Non-pigmented ciliary epithelial cell (primary cell): ENCODE measurements around the gene TMC5.

Experiments used
- DNase-seq: peaks from one replicate; pipeline ENCODE4 v3.0.0-alpha.2; 2010; ENCODE audit warnings: low read depth

TMC5 gene

DNA sequence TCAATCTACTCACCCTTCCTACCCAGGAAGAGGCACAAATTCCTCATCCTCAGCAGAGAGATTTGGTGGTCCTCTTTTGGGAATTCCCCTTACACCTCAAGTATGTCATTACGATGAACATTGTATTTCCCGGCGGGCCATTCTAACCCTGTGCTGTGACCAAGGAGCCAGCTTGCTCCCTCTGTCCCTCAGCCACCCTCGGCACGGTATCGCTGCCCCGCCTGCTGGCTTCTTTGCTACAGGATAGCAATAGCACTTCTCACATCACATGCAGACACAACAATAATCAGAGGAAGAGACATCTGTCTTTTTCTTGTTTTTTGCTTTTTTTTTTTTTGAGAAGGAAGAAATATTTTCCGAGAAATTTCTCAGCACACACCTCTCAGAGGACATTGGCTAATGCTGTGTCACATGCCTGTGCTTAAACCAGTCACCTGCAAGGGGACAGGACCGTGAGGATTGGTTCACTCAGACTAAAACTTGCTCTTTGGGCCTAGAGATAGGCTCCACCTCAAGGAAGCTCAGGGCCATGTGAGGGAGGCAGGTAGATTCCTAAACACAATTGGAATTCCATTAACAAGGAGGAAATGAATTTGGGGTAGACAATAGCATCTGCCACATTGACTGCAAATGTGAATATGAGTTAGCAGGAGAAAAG lies 41.2 kb downstream of the TMC5 start:
- DNase-seq: no peak

DNA sequence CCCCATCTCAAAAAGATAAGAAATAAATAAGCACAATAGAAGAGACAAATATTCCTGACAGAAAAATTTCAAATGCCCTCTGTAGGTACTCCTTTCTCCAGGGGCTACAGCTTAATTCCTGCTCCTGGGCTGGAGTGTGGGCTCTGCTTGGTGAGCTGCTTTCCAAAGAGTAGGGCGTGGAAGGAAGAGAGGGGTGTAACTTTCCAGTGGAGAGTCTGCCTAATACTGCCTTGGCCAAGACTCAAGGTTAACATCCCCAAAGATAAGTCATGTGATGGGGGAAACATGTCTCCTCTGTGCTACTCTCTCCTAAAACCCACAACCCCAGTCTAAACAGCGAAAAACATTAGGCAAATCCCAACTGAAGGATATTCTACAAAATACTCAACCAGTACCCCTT lies 42.7 kb downstream of the TMC5 start:
- no peak for DNase-seq

DNA sequence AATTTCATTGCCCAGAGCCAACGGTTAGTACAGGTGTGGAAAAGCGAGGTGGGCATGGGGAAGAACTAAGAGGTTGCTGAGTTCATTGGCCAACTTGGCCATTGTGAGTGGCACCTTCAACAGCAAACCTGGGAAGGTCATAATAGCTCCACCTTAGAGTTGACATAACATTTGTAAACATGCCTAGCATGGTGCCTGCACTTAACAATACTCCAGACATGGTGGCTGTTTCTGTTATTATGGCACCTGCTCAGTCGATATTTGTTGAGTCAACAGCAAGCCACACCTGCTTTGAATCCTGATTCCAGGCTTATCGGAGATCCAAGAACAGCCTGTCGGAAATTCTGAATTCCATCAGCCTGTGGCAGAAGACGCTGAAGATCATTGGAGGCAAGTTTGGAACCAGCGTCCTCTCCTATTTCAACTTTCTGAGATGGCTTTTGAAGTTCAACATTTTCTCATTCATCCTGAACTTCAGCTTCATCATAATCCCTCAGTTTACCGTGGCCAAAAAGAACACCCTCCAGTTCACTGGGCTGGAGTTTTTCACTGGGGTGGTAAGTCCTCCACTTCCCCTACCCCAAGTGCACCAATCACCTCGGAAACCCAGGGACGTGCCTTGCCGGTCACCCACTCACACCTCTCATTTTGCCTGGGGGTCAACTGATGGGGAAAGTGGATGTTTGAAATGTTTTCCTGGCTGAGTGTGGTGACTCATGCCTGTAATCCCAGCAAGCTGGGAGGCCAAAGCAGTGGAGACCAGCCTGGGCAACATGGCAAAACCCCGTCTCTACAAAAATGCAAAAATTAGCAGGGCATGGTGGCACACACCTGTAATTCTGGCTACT lies 46.0 kb downstream of the TMC5 start:
- DNase-seq: no peak

DNA sequence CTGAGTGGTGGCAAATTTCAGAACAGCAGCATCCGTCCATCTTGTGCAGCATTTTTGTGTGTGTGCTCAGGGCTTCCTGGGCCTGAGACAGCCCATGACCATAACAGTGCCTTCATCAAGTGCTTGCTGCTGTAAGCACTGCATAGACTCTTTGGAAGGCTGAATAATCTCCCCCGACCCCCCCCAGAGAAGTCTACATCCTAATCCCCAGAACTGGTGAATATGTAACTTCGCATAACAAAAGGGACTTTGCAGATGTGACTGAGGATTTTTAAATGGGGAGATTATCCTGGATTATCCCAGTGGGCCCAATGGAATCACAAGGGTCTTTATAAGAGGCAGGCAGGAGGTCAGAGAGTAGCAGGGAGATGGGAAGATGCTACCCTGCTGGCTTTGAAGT lies 50.6 kb downstream of the TMC5 start:
- no peak for DNase-seq

DNA sequence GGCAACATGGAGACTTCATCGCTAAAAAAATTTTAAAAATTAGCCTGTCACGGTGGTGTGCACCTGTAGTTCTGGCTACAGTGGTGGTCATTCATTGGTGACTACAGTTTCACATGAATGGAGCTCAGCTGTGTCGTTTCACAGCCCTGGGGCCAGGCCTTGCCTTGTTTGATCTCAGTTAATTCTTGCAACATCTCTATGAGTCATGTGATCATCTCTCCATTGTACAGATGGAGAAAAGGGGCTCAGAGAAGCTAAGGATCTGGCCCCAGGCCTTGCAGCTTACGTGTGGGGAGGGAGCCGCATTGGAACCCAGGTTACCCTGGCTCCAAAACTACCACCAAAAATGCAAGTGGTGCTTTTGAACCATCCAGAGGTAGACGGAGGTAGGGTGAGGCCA lies 54.8 kb downstream of the TMC5 start:
- no peak for DNase-seq

DNA sequence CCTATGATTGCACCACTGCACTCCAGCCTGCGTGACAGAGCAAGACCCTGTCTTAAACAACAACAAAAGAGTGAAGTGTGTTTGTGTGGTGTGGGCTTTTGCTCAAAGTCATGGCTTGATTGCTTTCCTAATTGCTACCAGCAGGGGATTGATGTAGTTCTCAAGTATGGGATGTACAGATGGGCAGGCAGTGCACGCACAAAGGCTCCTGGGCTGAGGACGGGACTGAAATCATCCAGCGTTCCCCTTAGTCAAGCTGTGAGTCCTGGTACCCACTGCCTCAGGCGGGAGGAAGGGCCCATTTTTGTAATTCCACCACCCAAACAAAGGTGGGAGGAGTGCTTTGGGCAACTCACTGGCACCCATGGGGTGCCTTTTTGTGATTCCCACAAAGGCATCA lies 56.9 kb downstream of the TMC5 start:
- DNase-seq: no peak

DNA sequence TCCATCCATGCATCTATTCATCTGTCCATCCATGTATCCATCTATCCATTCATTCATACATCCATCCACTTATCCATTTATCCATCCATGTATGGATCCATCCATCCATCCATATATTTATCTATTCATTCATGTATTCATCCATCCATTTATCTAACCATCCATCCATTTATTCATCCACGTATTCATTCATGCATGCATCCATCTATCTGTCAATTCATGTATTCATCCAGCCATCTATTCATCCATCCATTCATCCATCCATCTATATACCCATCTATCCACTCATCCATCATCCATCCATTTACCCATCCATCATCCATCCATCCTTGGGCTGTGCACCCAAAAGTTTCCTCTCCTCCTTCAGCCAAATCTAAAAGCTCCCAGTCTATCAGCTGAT lies 60.8 kb downstream of the TMC5 start:
- no peak for DNase-seq

DNA sequence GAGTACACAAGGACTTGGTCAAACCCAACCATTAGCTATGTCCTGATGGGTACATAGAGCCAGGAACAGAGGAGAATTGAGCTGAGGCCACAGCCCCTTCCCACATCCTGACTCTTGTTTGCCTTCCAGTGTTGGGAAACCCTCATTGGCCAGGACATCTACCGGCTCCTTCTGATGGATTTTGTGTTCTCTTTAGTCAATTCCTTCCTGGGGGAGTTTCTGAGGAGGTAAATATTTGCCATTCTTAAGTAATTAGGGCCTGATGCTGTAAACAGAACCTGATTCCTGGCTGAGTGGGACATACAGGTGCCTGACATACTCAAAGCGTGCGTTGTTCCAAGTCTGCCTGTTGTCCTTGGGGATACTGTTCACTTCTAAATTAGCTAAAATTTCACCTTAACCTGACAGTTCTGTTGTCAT lies 61.6 kb downstream of the TMC5 start:
- no peak for DNase-seq

DNA sequence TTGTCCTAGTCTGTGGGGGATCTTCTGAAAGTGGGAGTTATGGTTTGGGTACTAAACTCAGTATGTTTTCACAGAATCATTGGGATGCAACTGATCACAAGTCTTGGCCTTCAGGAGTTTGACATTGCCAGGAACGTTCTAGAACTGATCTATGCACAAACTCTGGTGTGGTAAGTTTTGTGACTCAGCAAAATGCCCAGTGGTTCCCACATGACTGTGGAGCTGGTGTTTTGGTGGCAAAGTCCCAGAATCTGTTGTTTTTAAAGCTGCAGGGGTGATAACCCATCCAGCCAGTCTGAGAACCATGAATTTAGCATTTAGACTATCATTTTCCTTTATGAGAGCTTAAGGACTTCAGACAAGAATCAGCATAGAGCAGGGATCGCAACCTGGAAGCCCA lies 63.6 kb downstream of the TMC5 start:
- no peak for DNase-seq

DNA sequence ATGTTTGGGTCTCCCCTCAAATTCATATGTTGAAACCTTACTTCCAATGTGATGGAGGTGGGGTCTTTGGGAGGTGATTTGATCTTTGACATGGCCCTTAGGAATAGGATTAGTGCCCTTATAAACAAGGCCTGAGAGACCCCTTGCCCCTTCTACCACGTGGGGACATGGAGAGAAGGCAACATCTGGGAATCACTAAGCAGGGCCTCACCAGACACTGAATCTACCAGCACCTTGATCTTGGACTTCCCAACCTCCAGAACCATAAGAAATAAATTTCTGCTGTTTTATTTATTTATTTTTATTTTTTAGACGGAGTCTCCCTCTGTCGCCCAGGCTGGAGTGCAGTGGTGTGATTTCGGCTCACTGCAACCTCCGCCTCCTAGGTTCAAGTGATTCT lies 64.1 kb downstream of the TMC5 start:
- DNase-seq: no peak

DNA sequence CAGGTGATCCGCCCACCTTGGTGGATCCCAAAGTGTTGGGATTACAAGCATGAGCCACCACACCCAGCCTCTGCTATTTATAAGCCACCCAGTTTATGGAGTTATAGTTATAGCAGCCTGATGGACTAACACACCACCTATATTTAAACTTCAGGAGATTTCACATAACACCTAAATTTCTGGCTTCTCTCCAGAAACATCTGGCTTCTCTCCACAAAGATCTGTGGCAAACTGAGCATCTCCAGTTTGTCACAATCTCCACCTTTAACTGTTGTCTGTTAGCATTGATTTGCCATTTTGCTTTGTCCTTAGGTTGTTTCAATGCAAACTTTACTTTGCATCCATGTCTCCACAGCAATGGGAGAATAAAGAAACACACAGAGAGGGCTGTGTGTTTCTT lies 64.6 kb downstream of the TMC5 start:
- no peak for DNase-seq

DNA sequence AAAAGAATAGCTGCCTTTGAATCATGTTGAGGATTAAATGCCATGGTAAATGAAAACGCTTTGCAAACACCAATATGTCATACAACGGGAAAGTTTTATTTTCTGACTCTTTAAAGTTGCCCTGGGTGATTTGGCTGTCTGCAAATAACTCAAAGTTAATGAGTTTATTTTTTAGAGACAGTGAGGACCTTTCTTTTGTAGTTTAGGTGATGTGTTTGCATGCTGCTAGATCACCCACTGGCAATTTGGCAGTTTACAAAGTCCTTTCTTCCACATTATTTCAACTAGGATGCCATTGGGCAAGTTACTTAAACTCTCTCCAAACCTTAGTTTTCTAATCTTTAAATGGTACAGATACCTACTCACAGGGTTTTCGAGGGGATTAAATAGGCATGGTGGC lies 66.4 kb downstream of the TMC5 start:
- DNase-seq: no peak

DNA sequence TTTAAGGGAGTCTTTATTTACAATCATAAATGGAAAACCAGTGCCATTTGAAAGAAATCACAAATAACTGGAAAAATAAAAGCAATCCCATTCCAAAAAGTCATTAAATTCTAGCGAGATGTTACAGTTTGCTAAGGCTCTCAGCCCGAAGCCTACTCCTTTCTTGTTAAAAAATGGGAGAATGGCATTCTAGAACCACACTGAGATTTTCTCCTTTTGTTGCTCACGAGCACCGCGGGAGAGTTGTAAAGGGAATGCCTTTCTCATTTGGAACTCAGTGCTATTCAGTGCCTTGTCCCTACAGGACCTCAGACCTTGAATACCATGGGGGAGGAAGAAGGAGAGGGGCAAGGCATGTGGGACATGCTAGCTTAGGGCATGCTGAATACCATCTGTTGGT lies 67.9 kb downstream of the TMC5 start:
- DNase-seq: no peak

DNA sequence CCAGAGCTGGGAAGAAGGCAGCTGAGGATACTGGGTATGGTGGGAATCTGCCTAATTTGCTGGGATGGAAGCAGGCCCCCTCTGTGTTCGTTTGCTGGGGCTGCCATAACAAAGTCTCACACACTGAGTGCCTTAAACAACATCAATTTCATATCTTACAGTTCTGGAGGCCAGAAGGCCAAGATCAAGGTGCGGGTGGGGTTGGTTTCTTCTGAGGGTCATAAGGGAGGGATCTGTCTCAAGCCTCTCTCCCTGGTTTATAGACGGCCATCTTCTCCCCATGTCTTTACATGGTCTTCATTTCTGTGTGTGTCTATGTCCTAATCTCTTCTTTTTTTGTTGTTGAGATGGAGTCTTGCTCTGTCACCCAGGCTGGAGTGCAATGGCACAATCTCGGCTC lies 68.4 kb downstream of the TMC5 start:
- no peak for DNase-seq

DNA sequence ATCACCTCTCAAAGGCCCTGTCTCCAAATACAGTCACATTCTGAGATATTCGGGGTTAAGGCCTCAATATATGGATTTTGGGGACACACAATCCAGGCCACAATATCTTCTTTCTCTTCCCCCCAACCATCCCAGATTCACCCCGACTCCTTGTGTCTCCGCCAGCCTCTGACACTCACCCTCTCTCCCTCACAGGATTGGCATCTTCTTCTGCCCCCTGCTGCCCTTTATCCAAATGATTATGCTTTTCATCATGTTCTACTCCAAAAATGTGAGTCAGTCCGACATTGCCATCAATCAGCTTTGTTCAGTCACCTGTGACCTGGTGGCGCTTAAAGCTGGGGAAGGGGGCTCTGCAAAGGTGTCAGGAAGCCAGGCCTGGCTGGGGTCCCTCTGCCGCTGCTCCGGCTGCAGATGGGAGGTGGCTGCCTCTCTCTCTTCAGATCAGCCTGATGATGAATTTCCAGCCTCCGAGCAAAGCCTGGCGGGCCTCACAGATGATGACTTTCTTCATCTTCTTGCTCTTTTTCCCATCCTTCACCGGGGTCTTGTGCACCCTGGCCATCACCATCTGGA lies 69.2 kb downstream of the TMC5 start:
- no peak for DNase-seq

DNA sequence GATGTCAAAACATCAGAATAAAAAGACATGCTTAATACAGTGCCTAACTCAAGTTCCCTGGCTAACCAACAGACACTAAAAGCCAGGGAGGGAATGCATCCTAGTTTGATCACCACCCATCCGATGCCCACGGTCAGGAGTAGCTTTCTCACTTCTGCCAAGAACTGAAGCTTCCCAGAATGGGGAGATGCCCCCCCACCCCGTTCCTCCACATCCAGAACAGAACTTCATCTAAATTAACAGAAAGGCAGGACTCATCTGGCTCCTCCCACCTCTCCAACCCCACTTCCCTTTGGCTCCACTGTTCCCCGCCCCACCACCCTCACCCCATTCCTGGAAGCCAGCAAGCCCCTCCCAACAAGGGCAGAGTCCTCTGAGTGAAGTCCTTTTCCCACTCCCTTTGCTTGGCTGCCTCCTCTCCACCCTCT lies 70.5 kb downstream of the TMC5 start:
- DNase-seq: no peak

DNA sequence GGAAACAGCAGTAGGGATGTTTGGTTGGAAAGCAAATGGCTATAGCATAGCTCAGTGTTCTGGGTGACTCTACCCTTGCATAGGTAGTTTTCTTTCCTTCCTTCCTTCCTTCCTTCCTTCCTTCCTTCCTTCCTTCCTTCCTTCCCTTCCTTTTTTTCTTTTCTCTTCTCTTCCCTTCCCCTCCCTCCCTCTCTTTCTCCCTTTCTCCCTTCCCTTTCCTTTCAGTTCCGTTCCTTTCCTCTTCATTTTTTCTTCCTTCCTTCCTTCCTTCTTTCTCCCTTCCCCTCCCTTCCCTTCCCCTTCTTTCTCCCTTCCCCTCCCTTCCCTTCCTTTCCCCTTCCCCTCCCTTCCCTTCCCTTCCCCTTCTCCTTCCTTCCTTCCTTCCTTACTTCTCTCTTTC lies 72.9 kb downstream of the TMC5 start:
- no peak for DNase-seq

DNA sequence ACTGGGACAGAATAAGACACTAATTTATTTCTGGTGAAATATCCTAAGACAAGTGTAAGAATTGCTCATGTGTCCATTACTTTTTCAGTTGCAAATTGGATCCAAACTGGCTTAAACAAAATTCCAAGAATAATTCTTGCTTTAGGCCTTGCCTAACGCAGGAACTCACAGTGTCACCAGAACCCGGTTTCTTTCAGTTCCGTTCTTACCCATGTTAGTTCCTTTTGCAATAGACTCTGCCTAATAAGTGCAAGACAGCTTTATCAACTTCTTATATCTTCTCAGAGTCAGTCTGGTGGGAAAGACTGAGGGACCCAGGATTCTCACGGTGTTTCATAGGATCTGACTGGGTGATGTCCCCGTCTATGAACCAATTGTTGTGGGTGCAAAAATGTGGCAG lies 79.5 kb downstream of the TMC5 start:
- no peak for DNase-seq

DNA sequence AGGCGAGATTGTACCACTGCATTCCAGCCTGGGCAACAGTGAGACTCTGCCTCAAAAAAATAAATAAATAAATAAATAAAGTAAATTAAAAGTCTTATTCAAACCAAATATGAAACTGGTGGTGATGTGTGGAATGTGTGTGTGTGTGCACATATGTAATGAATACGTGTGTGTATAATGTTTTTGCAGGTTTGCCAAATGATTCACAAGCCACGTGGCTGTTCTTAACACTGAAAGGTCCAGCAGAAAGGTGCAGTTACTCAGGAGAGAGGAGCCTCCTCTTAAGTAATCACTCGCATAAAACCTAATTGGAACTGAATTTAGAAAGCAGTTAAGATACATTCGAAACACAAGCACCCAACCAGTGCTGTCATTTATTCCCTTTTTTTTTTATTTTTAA lies 81.3 kb downstream of the TMC5 start:
- DNase-seq: no peak

DNA sequence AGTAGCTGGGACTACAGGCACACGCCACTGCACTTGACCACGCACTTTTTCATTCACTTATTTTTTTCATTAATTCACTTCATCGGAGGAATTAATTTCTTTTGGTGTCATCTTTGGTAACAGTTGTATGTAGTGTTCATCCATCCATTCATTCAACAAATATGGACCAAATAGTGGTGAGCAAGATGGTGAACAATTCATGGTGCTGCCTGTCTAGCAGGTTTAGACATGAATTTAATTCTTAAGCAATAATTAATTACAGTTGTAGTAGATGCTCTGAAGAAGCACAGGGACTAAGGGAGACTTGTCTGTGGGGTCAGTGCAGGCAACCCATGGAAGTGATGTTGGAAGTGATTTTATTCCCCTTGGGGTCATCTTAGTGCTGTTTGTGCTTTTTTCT lies 81.8 kb downstream of the TMC5 start:
- DNase-seq: no peak

DNA sequence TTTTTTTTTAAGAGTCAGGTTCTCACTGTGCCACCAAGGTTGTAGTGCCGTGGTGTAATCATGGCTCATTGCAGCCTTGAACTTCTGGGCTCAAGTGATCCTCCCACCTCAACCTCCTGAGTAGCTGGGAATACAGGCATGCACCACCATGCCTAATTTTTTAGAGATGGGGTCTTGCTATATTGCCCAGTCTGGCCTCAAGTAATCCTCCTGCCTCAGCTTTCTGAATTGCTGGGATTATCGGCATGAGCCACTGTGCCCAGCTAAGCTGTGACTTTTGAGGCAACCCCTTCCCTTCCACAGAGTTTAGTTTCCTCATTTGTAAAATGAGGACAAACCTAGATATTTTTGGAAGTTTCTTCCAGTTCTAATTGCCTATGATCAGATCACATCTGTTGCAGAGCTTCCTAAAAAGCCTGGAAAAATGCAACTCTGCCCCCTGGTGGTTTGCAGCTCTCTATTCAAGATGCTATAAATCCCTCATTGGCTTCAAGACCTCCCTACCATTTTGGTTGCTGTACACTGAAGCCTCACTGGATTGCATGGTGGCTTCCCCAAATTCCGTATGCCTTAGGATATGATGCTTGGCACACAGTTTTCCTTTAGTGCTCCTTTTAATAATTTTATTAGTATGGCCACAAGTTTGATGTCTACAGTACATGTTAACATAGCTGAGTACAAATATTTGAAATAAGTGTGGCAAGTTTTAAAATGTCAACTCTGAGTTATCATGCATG lies 84.9 kb downstream of the TMC5 start:
- DNase-seq: no peak

DNA sequence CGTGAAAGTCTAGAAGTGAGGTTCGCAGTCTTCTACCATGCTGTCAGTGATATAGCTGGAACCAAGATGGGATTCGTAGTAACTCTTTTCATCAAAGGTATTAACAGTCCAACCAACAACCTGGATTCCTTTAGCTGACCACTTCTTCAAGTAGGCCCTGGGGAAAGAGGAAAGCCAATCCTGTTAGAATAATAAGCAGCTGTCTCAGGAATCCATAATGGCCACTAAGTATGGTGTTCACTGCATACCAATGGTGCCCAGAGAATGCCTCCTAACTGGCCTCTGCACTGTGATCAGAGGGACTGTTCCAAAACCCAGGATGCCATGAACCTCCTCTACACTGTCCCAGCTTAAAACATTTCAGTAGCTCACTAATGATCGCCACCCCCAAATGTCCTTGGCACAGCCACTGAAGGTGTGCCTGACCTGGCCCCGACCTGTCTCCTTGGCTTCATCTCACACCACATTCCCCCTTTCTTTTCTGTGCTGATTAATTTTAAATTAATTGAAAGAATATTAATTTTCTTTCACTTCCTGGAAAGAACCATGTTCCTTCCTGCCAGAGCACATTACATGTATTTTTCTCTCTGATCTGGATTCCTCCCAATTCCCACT lies 85.9 kb downstream of the TMC5 start:
- DNase-seq: no peak
